ENCODE data around the gene C14orf132.

Gene C14orf132

GRCh38 chr14:96056509-96057422 lies 17.6 kb downstream of the C14orf132 start:
- Histone ChIP-seq H3K9ac (ENCODE audit: insufficient read length, low read depth) (no peak overlapping the region), H3K36me3 (ENCODE audit: insufficient read depth, insufficient read length, low read length) (peaks cover 48% of the 10 kb centered on the region), H3K4me3 (ENCODE audit: insufficient read length, low read depth) (no peak overlapping the region), H3K9me3 (ENCODE audit: insufficient read depth, low read length) (no peaks in the 10 kb centered on the region), H3K27me3 (ENCODE audit: insufficient read depth, insufficient read length) (no peaks in the 10 kb centered on the region), H3K4me1 (ENCODE audit: insufficient read depth, insufficient read length) (peaks cover 8% of the 10 kb centered on the region)
- DNase-seq (ENCODE audit: low read depth, low spot score), result no peak
- TF ChIP-seq ZNF274 (IDR thresholded peaks at IDR 0.05; ENCODE audit: low read depth, low read length) (no peak), YY1 (IDR thresholded peaks at IDR 0.05; ENCODE audit: insufficient read depth, insufficient read length) (no peak), SUZ12 (IDR thresholded peaks at IDR 0.05; ENCODE audit: extremely low read depth, insufficient read depth, insufficient read length) (no peak)

GRCh38 chr14:96057738-96058137 lies 18.6 kb downstream of the C14orf132 start:
- no peak for TF ChIP-seq SUZ12 (IDR thresholded peaks at IDR 0.05; ENCODE audit: extremely low read depth, insufficient read depth, insufficient read length)
- no peak for TF ChIP-seq ZNF274 (IDR thresholded peaks at IDR 0.05; ENCODE audit: low read depth, low read length)
- TF ChIP-seq YY1 (IDR thresholded peaks at IDR 0.05; ENCODE audit: insufficient read depth, insufficient read length), result no peak
- no peak for DNase-seq (ENCODE audit: low read depth, low spot score)
- Histone ChIP-seq H3K36me3 (ENCODE audit: insufficient read depth, insufficient read length, low read length) (peaks cover 40% of the 10 kb centered on the region), H3K9ac (ENCODE audit: insufficient read length, low read depth) (no peak overlapping the region), H3K4me3 (ENCODE audit: insufficient read length, low read depth) (no peak overlapping the region), H3K4me1 (ENCODE audit: insufficient read depth, insufficient read length) (peaks cover 8% of the 10 kb centered on the region), H3K9me3 (ENCODE audit: insufficient read depth, low read length) (no peaks in the 10 kb centered on the region), H3K27me3 (ENCODE audit: insufficient read depth, insufficient read length) (no peaks in the 10 kb centered on the region)

GRCh38 chr14:96058576-96059200 lies 19.5 kb downstream of the C14orf132 start:
- peaks cover 2% of the 10 kb centered on the region for H3K4me1 ChIP-seq (ENCODE audit: insufficient read depth, insufficient read length)
- H3K27me3 ChIP-seq (ENCODE audit: insufficient read depth, insufficient read length), result no peaks in the 10 kb centered on the region
- DNase-seq (ENCODE audit: low read depth, low spot score), result no peak
- H3K36me3 ChIP-seq (ENCODE audit: insufficient read depth, insufficient read length, low read length), result peaks cover 37% of the 10 kb centered on the region
- TF ChIP-seq SUZ12 (IDR thresholded peaks at IDR 0.05; ENCODE audit: extremely low read depth, insufficient read depth, insufficient read length) (no peak), YY1 (IDR thresholded peaks at IDR 0.05; ENCODE audit: insufficient read depth, insufficient read length) (no peak), ZNF274 (IDR thresholded peaks at IDR 0.05; ENCODE audit: low read depth, low read length) (no peak)
- no peaks in the 10 kb centered on the region for H3K9me3 ChIP-seq (ENCODE audit: insufficient read depth, low read length)
- H3K9ac ChIP-seq (ENCODE audit: insufficient read length, low read depth), result no peak overlapping the region
- H3K4me3 ChIP-seq (ENCODE audit: insufficient read length, low read depth), result no peak overlapping the region

GRCh38 chr14:96059519-96060135 lies 20.5 kb downstream of the C14orf132 start:
- peaks cover 30% of the 10 kb centered on the region for H3K36me3 ChIP-seq (ENCODE audit: insufficient read depth, insufficient read length, low read length)
- DNase-seq (ENCODE audit: low read depth, low spot score), result no peak
- no peak overlapping the region for H3K9ac ChIP-seq (ENCODE audit: insufficient read length, low read depth)
- H3K4me3 ChIP-seq (ENCODE audit: insufficient read length, low read depth), result no peak overlapping the region
- TF ChIP-seq YY1 (IDR thresholded peaks at IDR 0.05; ENCODE audit: insufficient read depth, insufficient read length) (no peak), ZNF274 (IDR thresholded peaks at IDR 0.05; ENCODE audit: low read depth, low read length) (no peak), SUZ12 (IDR thresholded peaks at IDR 0.05; ENCODE audit: extremely low read depth, insufficient read depth, insufficient read length) (no peak)
- H3K9me3 ChIP-seq (ENCODE audit: insufficient read depth, low read length), result no peaks in the 10 kb centered on the region
- H3K27me3 ChIP-seq (ENCODE audit: insufficient read depth, insufficient read length), result no peaks in the 10 kb centered on the region
- no peaks in the 10 kb centered on the region for H3K4me1 ChIP-seq (ENCODE audit: insufficient read depth, insufficient read length)

DNA sequence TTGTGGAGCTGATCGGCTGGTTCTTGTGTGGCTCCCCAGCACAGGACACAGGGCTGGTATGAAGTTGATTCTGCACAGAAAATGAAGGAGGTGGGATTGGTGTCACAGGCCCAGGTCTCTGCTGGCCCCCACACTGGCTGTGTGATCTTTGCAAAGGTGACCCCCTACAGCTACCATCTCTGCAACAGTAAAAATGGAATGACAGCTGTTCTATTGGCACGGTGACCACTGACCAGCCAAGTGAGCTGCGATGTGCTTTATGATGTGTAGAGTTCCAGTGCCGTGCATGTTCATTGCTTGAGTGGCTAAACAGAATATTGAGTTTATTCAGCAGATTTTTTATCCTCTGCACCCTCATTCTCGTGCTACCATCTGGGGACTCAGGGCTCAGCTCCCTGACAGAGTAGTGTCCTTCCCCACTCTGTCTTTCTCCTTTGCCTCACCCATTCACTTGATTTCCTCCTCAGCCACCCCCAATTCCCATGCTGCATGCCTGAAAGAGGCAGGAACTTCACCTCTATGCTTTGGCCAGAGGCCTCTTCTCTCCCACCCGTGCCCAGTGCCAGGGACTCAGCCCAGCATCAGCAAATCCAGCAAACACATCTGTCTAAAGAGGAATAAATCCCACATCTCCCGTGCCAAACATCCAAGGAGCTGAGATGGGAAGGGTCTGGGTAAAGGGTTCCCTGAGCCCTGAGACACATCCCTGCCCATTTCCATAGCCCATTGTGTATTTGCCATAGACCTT lies 21.2 kb downstream of the C14orf132 start:
- no peak overlapping the region for H3K9ac ChIP-seq (ENCODE audit: insufficient read length, low read depth)
- DNase-seq (ENCODE audit: low read depth, low spot score), result no peak
- no peaks in the 10 kb centered on the region for H3K27me3 ChIP-seq (ENCODE audit: insufficient read depth, insufficient read length)
- TF ChIP-seq SUZ12 (IDR thresholded peaks at IDR 0.05; ENCODE audit: extremely low read depth, insufficient read depth, insufficient read length) (no peak), YY1 (IDR thresholded peaks at IDR 0.05; ENCODE audit: insufficient read depth, insufficient read length) (no peak), ZNF274 (IDR thresholded peaks at IDR 0.05; ENCODE audit: low read depth, low read length) (no peak)
- H3K4me1 ChIP-seq (ENCODE audit: insufficient read depth, insufficient read length), result peaks cover 2% of the 10 kb centered on the region
- no peaks in the 10 kb centered on the region for H3K9me3 ChIP-seq (ENCODE audit: insufficient read depth, low read length)
- no peak overlapping the region for H3K4me3 ChIP-seq (ENCODE audit: insufficient read length, low read depth)
- H3K36me3 ChIP-seq (ENCODE audit: insufficient read depth, insufficient read length, low read length), result peaks cover 30% of the 10 kb centered on the region

GRCh38 chr14:96062010-96062409 lies 22.8 kb downstream of the C14orf132 start:
- Histone ChIP-seq H3K4me1 (ENCODE audit: insufficient read depth, insufficient read length) (peaks cover 4% of the 10 kb centered on the region), H3K9me3 (ENCODE audit: insufficient read depth, low read length) (no peaks in the 10 kb centered on the region), H3K27me3 (ENCODE audit: insufficient read depth, insufficient read length) (no peaks in the 10 kb centered on the region), H3K36me3 (ENCODE audit: insufficient read depth, insufficient read length, low read length) (peaks cover 20% of the 10 kb centered on the region), H3K4me3 (ENCODE audit: insufficient read length, low read depth) (no peak overlapping the region), H3K9ac (ENCODE audit: insufficient read length, low read depth) (no peak overlapping the region)
- TF ChIP-seq YY1 (IDR thresholded peaks at IDR 0.05; ENCODE audit: insufficient read depth, insufficient read length) (no peak), SUZ12 (IDR thresholded peaks at IDR 0.05; ENCODE audit: extremely low read depth, insufficient read depth, insufficient read length) (no peak), ZNF274 (IDR thresholded peaks at IDR 0.05; ENCODE audit: low read depth, low read length) (no peak)
- DNase-seq (ENCODE audit: low read depth, low spot score), result no peak
